ENCODE measurements around the gene XRCC5.

XRCC5 gene

GRCh38 chr2:216114382-216114713, 5.2 kb downstream of the XRCC5 start (continued):
- TF ChIP-seq CSRNP3 (CRISPR knock-in tag; IDR thresholded peaks at IDR 0.05) = no peak

DNA sequence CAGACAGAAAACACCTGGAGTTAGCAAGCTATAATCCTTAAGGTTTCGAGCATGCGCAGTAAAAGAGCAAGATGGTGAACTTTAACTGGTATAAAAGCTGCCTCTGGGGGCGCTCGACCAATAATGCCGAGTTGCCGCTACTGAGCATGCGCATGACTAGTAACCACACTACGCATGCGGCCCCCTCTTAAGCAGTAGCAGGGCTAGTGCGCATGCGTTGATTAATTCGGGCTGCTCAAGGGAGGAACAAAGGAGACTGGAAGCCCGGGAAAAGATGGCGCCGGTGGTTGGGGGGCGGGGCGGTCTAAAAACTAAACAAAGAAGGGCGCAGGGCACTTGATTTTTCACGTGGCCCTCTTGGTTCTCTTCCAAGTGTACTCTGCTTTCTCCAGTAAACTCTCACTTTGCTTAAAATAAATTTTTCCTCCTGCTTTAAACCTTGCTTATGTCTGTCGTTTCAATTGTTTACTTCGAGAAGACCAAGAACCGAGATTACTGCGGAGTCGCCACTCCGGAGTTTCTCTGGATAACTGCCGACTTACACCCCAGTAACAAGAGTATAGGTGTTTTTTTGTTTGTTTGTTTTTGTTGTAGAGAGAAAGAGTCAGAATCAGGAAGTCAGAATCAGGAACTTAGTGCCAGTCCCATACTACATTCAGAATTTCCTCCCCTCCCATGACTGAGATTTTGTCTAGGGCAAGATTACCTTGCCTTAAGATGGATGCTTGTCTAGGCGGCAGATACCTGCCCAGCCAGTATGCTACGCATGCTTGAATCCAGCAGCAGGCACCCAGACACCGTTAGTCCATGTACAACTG, 5.8 kb downstream of the XRCC5 start:
- peak; percentile 44; the same call in 1 of the 2 replicates for TF ChIP-seq ZC3H10 (CRISPR knock-in tag; IDR thresholded peaks at IDR 0.05)
- TF ChIP-seq ZNF70 (CRISPR knock-in tag; IDR thresholded peaks at IDR 0.05) = no peak
- 0 out of 2 replicates have a peak, but pooled peaks have one; percentile 4 for TF ChIP-seq ZNF565 (CRISPR knock-in tag; conservative IDR thresholded peaks at IDR 0.05; ENCODE audit: low read depth)
- TF ChIP-seq CREB5 (CRISPR knock-in tag; IDR thresholded peaks at IDR 0.05; ENCODE audit: low read depth) = 0 out of 2 replicates have a peak, but pooled peaks have one; percentile 9
- no peak for TF ChIP-seq ARNTL (CRISPR knock-in tag; IDR thresholded peaks at IDR 0.05; ENCODE audit: borderline replicate concordance, low read depth)
- TF ChIP-seq GLIS3 (CRISPR knock-in tag; IDR thresholded peaks at IDR 0.05) = no peak; the same call in 1 of the 2 replicates
- TF ChIP-seq CSRNP3 (CRISPR knock-in tag; IDR thresholded peaks at IDR 0.05) = 0 out of 2 replicates have a peak, but pooled peaks have one; percentile 18
- peak; percentile 36; the same call in 1 of the 2 replicates for TF ChIP-seq SNAI2 (CRISPR knock-in tag; IDR thresholded peaks at IDR 0.05)

GRCh38 chr2:216116418-216116817, 7.3 kb downstream of the XRCC5 start:
- no peak; the same call in 2 of the 3 replicates for ATAC-seq
- no peak for TF ChIP-seq ZNF8 (CRISPR knock-in tag; IDR thresholded peaks at IDR 0.05)
- TF ChIP-seq TCF4 (CRISPR knock-in tag; IDR thresholded peaks at IDR 0.05; ENCODE audit: borderline replicate concordance) = peak; percentile 85
- peak; percentile 51; the same call in 1 of the 2 replicates for TF ChIP-seq TSHZ2 (CRISPR knock-in tag; IDR thresholded peaks at IDR 0.05)
- no peak for TF ChIP-seq ZNF70 (CRISPR knock-in tag; IDR thresholded peaks at IDR 0.05)

More for the DNA sequence above, 5.8 kb downstream of the XRCC5 start:
- ATAC-seq = peak; percentile 86

DNA sequence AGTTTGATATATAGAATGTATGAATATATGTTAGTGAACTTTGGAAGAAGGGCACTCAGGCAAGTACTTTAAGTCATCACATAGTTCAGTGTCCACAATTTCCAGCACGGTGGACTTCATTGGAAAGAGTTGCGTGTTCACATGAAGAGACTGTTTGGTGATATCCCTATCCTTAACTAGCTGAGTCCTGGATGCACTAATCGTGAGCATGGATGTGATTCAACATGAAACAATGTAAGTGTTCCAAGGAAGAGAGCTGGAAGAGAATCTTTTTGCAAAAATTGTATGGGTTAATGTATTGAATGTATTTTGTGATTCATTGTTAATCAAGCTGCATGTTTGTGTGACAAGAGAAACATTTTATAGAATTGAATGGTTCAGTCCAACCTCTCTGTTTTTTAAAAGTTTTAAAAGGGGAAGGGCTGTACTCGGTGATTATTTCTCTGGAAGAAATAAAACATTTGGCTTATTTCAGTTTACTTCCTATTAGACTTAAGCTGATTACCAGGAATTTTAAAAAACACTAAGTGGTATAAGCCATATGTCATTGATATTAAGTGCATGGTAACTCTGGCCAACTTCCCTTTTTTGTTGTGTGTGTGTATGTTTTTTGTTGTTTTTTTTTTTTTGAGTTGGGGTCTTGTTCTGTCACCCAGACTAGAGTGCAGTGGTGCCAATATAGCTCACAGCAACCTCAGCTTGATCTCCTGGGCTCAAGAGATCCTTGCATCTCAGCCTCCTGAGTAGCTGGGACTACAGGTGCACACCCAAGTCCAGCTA, 8.6 kb downstream of the XRCC5 start:
- TF ChIP-seq ISL1 (CRISPR knock-in tag; IDR thresholded peaks at IDR 0.05) (no peak), ZFP30 (CRISPR knock-in tag; IDR thresholded peaks at IDR 0.05) (no peak), CREB5 (CRISPR knock-in tag; IDR thresholded peaks at IDR 0.05; ENCODE audit: low read depth) (no peak), RARB (CRISPR knock-in tag; IDR thresholded peaks at IDR 0.05) (no peak), TOX (CRISPR knock-in tag; IDR thresholded peaks at IDR 0.05; ENCODE audit: borderline replicate concordance) (no peak), ZFP3 (CRISPR knock-in tag; IDR thresholded peaks at IDR 0.05) (no peak)
- ATAC-seq = no peak
